SK-N-SH (cell line): ENCODE measurements around the gene BRD2. TPM values are rescaled to one million over a fixed set of nuclear protein-coding genes. Genes with fewer than 3 reads are reported as not detected.

Experiments used
- CTCF ChIA-PET: fragments of 300-600, 350-600 bp; formaldehyde crosslinking; extraction: SDS; loops from one replicate; lab custom pipeline; 2021; lab: Yijun Ruan, JAX
- POLR2A ChIA-PET: fragments of 350-600 bp; sonication (Branson Sonifier 250); formaldehyde crosslinking; extraction: SDS; loops from one replicate; lab custom pipeline; 2020; ENCODE audit warnings: antibody characterized with exemption, inconsistent platforms; lab: Yijun Ruan, JAX
- DNase-seq: peaks from one replicate; pipeline ENCODE4 v3.0.0; 2012
- H2AFZ ChIP-seq: fragments of 200-600 bp; sonication (generic); 2 replicates; pipeline ENCODE4 v1.8.1; 2016; ENCODE audit warnings: antibody characterized with exemption, mild to moderate bottlenecking, low read depth
- H3F3A ChIP-seq: fragments of 200-600 bp; sonication (generic); replicated peaks from 2 replicates; pipeline ENCODE3; 2016; ENCODE audit warnings: antibody characterized with exemption, mild to moderate bottlenecking; ENCODE audit not compliant: insufficient read depth
- H3K27ac ChIP-seq, 2 experiments: fragments of 200-500 bp in 1 of 2; fragments of 200-600 bp in 1 of 2; sonication (Bioruptor generic) in 1 of 2; sonication (generic), shearing (Covaris generic) in 1 of 2; 2 replicates each; pipeline versions ENCODE4 v1.5.1 to v1.6.1; 2014 to 2016; ENCODE audit warnings: low read depth in 2 of 2, inconsistent platforms in 1 of 2, low read length in 1 of 2, mild to moderate bottlenecking in 1 of 2, mixed read lengths in 1 of 2
- H3K27me3 ChIP-seq: fragments of 200-600 bp; sonication (generic), shearing (Covaris generic); 2 replicates; pipeline ENCODE4 v1.6.1; 2016; ENCODE audit warnings: mixed run types; ENCODE audit not compliant: insufficient read depth
- H3K36me3 ChIP-seq, 2 experiments: fragments of 200-500 bp in 1 of 2; fragments of 200-600 bp in 1 of 2; sonication (Bioruptor generic) in 1 of 2; sonication (generic) in 1 of 2; replicated peaks in 1 of 2; 2 replicates each; pipeline versions ENCODE3 to v1.5.1; 2014 to 2016; ENCODE audit warnings: low read length in 1 of 2, mild to moderate bottlenecking in 1 of 2; ENCODE audit not compliant: insufficient read depth in 2 of 2, control insufficient read depth in 1 of 2
- H3K4me1 ChIP-seq, 2 experiments: fragments of 200-500 bp in 1 of 2; fragments of 200-600 bp in 1 of 2; sonication (Bioruptor generic) in 1 of 2; sonication (generic), shearing (Covaris generic) in 1 of 2; 2 replicates each; pipeline versions ENCODE4 v1.5.1 to v1.6.1; 2014 to 2016; ENCODE audit warnings: low read depth in 1 of 2, low read length in 1 of 2, mixed run types in 1 of 2; ENCODE audit not compliant: insufficient read depth in 2 of 2, control insufficient read depth in 1 of 2
- H3K4me2 ChIP-seq: fragments of 200-600 bp; sonication (generic), shearing (Covaris generic); 2 replicates; pipeline ENCODE4 v1.6.1; 2017; ENCODE audit warnings: mixed run types
- H3K4me3 ChIP-seq, 2 experiments: fragments of 200-500 bp in 1 of 2; fragments of 200-600 bp in 1 of 2; sonication (Bioruptor generic) in 1 of 2; sonication (generic), shearing (Covaris generic) in 1 of 2; 2 replicates each; pipeline versions ENCODE4 v1.5.1 to v1.8.1; 2014 to 2016; ENCODE audit warnings: low read depth in 2 of 2, inconsistent platforms in 1 of 2, low read length in 1 of 2, mild to moderate bottlenecking in 1 of 2, mixed read lengths in 1 of 2, moderate library complexity in 1 of 2
- H3K79me2 ChIP-seq: fragments of 200-600 bp; sonication (generic); 2 replicates; pipeline ENCODE4 v1.8.1; 2017; ENCODE audit warnings: mild to moderate bottlenecking; ENCODE audit not compliant: insufficient read depth
- H3K9ac ChIP-seq: fragments of 200-600 bp; sonication (generic); 2 replicates; pipeline ENCODE4 v1.6.1; 2017; ENCODE audit warnings: mixed run types
- H3K9me2 ChIP-seq: fragments of 200-600 bp; sonication (generic); 2 replicates; pipeline ENCODE4 v1.6.1; 2017; ENCODE audit warnings: mixed run types
- H3K9me3 ChIP-seq: fragments of 200-600 bp; sonication (generic); 2 replicates; pipeline ENCODE4 v1.6.1; 2017; ENCODE audit warnings: mixed run types, mild to moderate bottlenecking, moderate library complexity
- H4K20me1 ChIP-seq: fragments of 200-600 bp; sonication (generic); 2 replicates; pipeline ENCODE4 v1.6.1; 2017; ENCODE audit warnings: mild to moderate bottlenecking, mixed run types; ENCODE audit not compliant: insufficient read depth
- CHD2 ChIP-seq: fragments of 150-350 bp; IDR thresholded peaks from 2 replicates; pipeline ENCODE4 v1.6.1; 2018; ENCODE audit warnings: low read length; ENCODE audit not compliant: partially characterized antibody
- CTCF ChIP-seq: fragments of 200-600 bp; sonication (generic); IDR thresholded peaks from 2 replicates; pipeline ENCODE4 v1.6.1; 2017; ENCODE audit warnings: antibody characterized with exemption, mild to moderate bottlenecking, moderate library complexity
- ELF1 ChIP-seq: IDR thresholded peaks from 2 replicates; pipeline ENCODE4 v1.4.0; 2012
- FOSL2 ChIP-seq: IDR thresholded peaks from 2 replicates; pipeline ENCODE4 v1.4.0; 2012; ENCODE audit warnings: low read depth, mild to moderate bottlenecking, moderate library complexity, borderline replicate concordance
- FOXM1 ChIP-seq: IDR thresholded peaks from 2 replicates; pipeline ENCODE4 v1.4.0; 2012; ENCODE audit warnings: low read depth, mild to moderate bottlenecking
- GABPA ChIP-seq: IDR thresholded peaks from 2 replicates; pipeline ENCODE4 v1.4.0; 2012; ENCODE audit warnings: low read depth, mild to moderate bottlenecking
- JUND ChIP-seq: IDR thresholded peaks from 2 replicates; pipeline ENCODE4 v1.4.0; 2012
- MAX ChIP-seq: IDR thresholded peaks from 2 replicates; pipeline ENCODE4 v1.4.0; 2012; ENCODE audit warnings: low read depth
- MEF2A ChIP-seq: IDR thresholded peaks from 2 replicates; pipeline ENCODE4 v1.4.0; 2012; ENCODE audit warnings: low read depth, borderline replicate concordance
- MXI1 ChIP-seq: IDR thresholded peaks from 2 replicates; pipeline ENCODE4 v1.6.1; 2012; ENCODE audit warnings: mild to moderate bottlenecking, low read depth, low read length, improper control_type of control experiment
- NRF1 ChIP-seq: IDR thresholded peaks from 2 replicates; pipeline ENCODE4 v1.6.1; 2012; ENCODE audit warnings: low read depth, mild to moderate bottlenecking, low read length
- PBX3 ChIP-seq: IDR thresholded peaks from 2 replicates; pipeline ENCODE4; 2012
- RCOR1 ChIP-seq: fragments of 150-350 bp; IDR thresholded peaks from 2 replicates; pipeline ENCODE4 v1.6.1; 2017; ENCODE audit warnings: antibody characterized with exemption, low read length
- REST ChIP-seq: IDR thresholded peaks from 2 replicates; pipeline ENCODE4 v1.6.1; 2012; ENCODE audit warnings: mild to moderate bottlenecking, low read depth, low read length, moderate library complexity
- SMC3 ChIP-seq: IDR thresholded peaks from 2 replicates; pipeline ENCODE4 v1.6.1; 2012; ENCODE audit warnings: low read depth, low read length, improper control_type of control experiment
- TEAD4 ChIP-seq: IDR thresholded peaks from 2 replicates; pipeline ENCODE4 v1.4.0; 2012; ENCODE audit warnings: mild to moderate bottlenecking, borderline replicate concordance; ENCODE audit not compliant: insufficient read depth
- YY1 ChIP-seq: IDR thresholded peaks from 2 replicates; pipeline ENCODE4 v1.4.0; 2012; ENCODE audit warnings: low read depth, mild to moderate bottlenecking
- WGBS: methylation state at CpG from one replicate; pipeline ENCODE4 v1.1.6; 2017; ENCODE audit warnings: low lambda C conversion rate; 5-methylcytosine and 5-hydroxymethylcytosine counted together
- polyA plus RNA-seq, 3 experiments: library from polyadenylated mRNA; depleted of rRNA; stranded (reverse); fragments of >200 nt; gene quantifications; 2 replicates each; pipeline ENCODE4 v1.2.3, GENCODE V29; 2012

The BRD2 gene
- polyA plus RNA-seq, 1 of the 3 experiments (the other 2 are of a cell fraction), result 104 TPM

GRCh38 chr6:32953775-32954174 is 14.6 kb upstream of the BRD2 start:
- Histone ChIP-seq H3K79me2 (no peaks in the 10 kb centered on the region), H2AFZ (no peak overlapping the region), H3K27me3 (no peaks in the 10 kb centered on the region), H4K20me1 (no peaks in the 10 kb centered on the region), H3K4me3 (no peak overlapping the region), H3K36me3 (no peaks in the 10 kb centered on the region), H3K27ac (no peak overlapping the region), H3K4me2 (no peak overlapping the region), H3K4me1 (peaks cover 0 to 6% of the 10 kb centered on the region in 2 experiments; a peak in 1 of 4 replicates), H3K9ac (no peak overlapping the region), H3K9me3 (peaks cover 4% of the 10 kb centered on the region; the same call in 1 of the 2 replicates), H3F3A (no peaks in the 10 kb centered on the region), H3K9me2 (no peaks in the 10 kb centered on the region)
- DNase-seq, result no peak
- WGBS, result 53% methylated on average over 4 of the region's 4 CpGs
- ChIA-PET POLR2A (interaction anchor here (0.5 to 1.3 kb wide), 2 partner anchors 18 to 30 kb away, joined by 3 to 7 read pairs; no protein-coding TSS in a partner anchor), CTCF (interaction anchor here (0.6 to 10.8 kb wide), 27 partner anchors 10 to 1315 kb away, joined by 3 to 187 read pairs (median 5); partner anchors contain the start of genes BRD2, HLA-DMB, PSMB9 and TAP1)
- TF ChIP-seq PBX3 (no peak), NRF1 (no peak), CTCF (no peak)

GRCh38 chr6:32954267-32954666 is 14.1 kb upstream of the BRD2 start:
- POLR2A ChIA-PET, result interaction anchor here (1.3 kb wide), 1 partner anchor 18 kb away, joined by 7 read pairs; no protein-coding TSS in a partner anchor
- Histone ChIP-seq H3K4me1 (peaks cover 0 to 6% of the 10 kb centered on the region in 2 experiments; a peak in 1 of 4 replicates), H3K27ac (no peak overlapping the region), H2AFZ (no peak overlapping the region), H3K27me3 (no peaks in the 10 kb centered on the region), H3F3A (no peaks in the 10 kb centered on the region)
- TF ChIP-seq MEF2A, result no peak
- TF ChIP-seq FOXM1, result no peak
- no peak for TF ChIP-seq YY1
- TF ChIP-seq TEAD4, result no peak
- no peak for TF ChIP-seq ELF1
- no peak for TF ChIP-seq GABPA
- no peak for TF ChIP-seq JUND
- no peak for TF ChIP-seq RCOR1
- no peak for TF ChIP-seq REST
- TF ChIP-seq MXI1, result no peak
- TF ChIP-seq CTCF, result no peak
- TF ChIP-seq FOSL2, result no peak
- no peak for TF ChIP-seq SMC3
- no peak for TF ChIP-seq CHD2
- no peak for TF ChIP-seq MAX
- TF ChIP-seq, all 33 proteins: peak for 0
- Histone ChIP-seq H4K20me1 (no peaks in the 10 kb centered on the region), H3K9me3 (peaks cover 4% of the 10 kb centered on the region; the same call in 1 of the 2 replicates), H3K9ac (no peak overlapping the region), H3K79me2 (no peaks in the 10 kb centered on the region), H3K36me3 (no peaks in the 10 kb centered on the region), H3K4me2 (no peak overlapping the region), H3K9me2 (no peaks in the 10 kb centered on the region), H3K4me3 (no peak overlapping the region)
- 62% methylated on average over 4 of the region's 4 CpGs for WGBS
- DNase-seq, result no peak
- CTCF ChIA-PET, result interaction anchor here (0.7 to 10.8 kb wide), 19 partner anchors 9 to 364 kb away, joined by 3 to 187 read pairs (median 6); partner anchors contain the start of genes BRD2, HLA-DMB, PSMB9 and TAP1
